IMR-90 (cell line): ENCODE measurements around the gene ATP1A1. TPM values are rescaled to one million over a fixed set of nuclear protein-coding genes. Genes with fewer than 3 reads are reported as not detected.

Experiments
- ATAC-seq: fragments of 200-7000 bp; cut with Tn5 transposase; 2 replicates; pipeline ENCODE4 v1.9.1; 2020; ENCODE audit warnings: low read depth, mild to moderate bottlenecking, moderate library complexity
- BruUV-seq: library from RNA; stranded (reverse); fragments of 400-500 nt; replicated peaks from 2 replicates; lab custom pipeline; 2021; lab: Mats Ljungman, UMichigan
- CTCF ChIA-PET: fragments of 300-600 bp; formaldehyde crosslinking; extraction: SDS; loops from one replicate; lab custom pipeline; 2021; ENCODE audit warnings: antibody characterized with exemption; lab: Yijun Ruan, JAX
- POLR2A ChIA-PET: fragments of 300-600 bp; sonication (Branson Sonifier 250); formaldehyde crosslinking; loops from one replicate; lab custom pipeline; 2022; ENCODE audit warnings: antibody characterized with exemption; ENCODE audit not compliant: unreplicated experiment; lab: Charles Lee
- DNase-seq: peaks from one replicate; pipeline ENCODE4 v3.0.0; 2013
- H2AFZ ChIP-seq: replicated peaks from 2 replicates; pipeline ENCODE3; 2013; ENCODE audit warnings: low read length, mild to moderate bottlenecking; ENCODE audit not compliant: poor library complexity
- H2AK5ac ChIP-seq: 2 replicates; pipeline ENCODE4 v1.6.1; 2013; ENCODE audit warnings: low read depth, low read length, inconsistent platforms
- H2AK9ac ChIP-seq: replicated peaks from 2 replicates; pipeline ENCODE3; 2013; ENCODE audit warnings: mild to moderate bottlenecking, low read depth, low read length, moderate library complexity; ENCODE audit not compliant: poor library complexity
- H2BK120ac ChIP-seq: 2 replicates; pipeline ENCODE4 v1.6.1; 2013; ENCODE audit warnings: low read depth, low read length, inconsistent platforms
- H2BK15ac ChIP-seq: 3 replicates; pipeline ENCODE4 v1.6.1; 2013; ENCODE audit warnings: low read depth, low read length, inconsistent platforms
- H2BK20ac ChIP-seq: 2 replicates; pipeline ENCODE4 v1.6.1; 2013; ENCODE audit warnings: low read depth, mild to moderate bottlenecking, inconsistent platforms, low read length, moderate library complexity
- H2BK5ac ChIP-seq: 2 replicates; pipeline ENCODE4 v1.6.1; 2013; ENCODE audit warnings: mild to moderate bottlenecking, low read depth, low read length, inconsistent platforms; ENCODE audit not compliant: poor library complexity, severe bottlenecking
- H3K14ac ChIP-seq: replicated peaks from 2 replicates; pipeline ENCODE4 v1.6.1; 2013; ENCODE audit warnings: low read depth, low read length, inconsistent platforms
- H3K18ac ChIP-seq: 2 replicates; pipeline ENCODE4 v1.6.1; 2013; ENCODE audit warnings: low read depth, low read length, control low read depth
- H3K23ac ChIP-seq: 2 replicates; pipeline ENCODE4 v1.6.1; 2013; ENCODE audit warnings: low read depth, low read length, inconsistent platforms
- H3K27ac ChIP-seq: 2 replicates; pipeline ENCODE4 v1.5.1; 2013; ENCODE audit warnings: mild to moderate bottlenecking, control low read depth, low read length; ENCODE audit not compliant: insufficient read depth
- H3K27me3 ChIP-seq: 2 replicates; pipeline ENCODE4 v1.6.1; 2013; ENCODE audit warnings: low read length; ENCODE audit not compliant: control insufficient read depth, insufficient read depth
- H3K36me3 ChIP-seq: 2 replicates; pipeline ENCODE4 v1.6.1; 2013; ENCODE audit warnings: low read length, mixed read lengths; ENCODE audit not compliant: control insufficient read depth, insufficient read depth
- H3K4ac ChIP-seq: 2 replicates; pipeline ENCODE4 v1.6.1; 2013; ENCODE audit warnings: low read depth, low read length, inconsistent platforms
- H3K4me1 ChIP-seq: 2 replicates; pipeline ENCODE4 v1.6.1; 2013; ENCODE audit warnings: low read length, mixed read lengths; ENCODE audit not compliant: control insufficient read depth, insufficient read depth
- H3K4me2 ChIP-seq: 2 replicates; pipeline ENCODE4 v1.6.1; 2013; ENCODE audit warnings: low read depth, mild to moderate bottlenecking, control low read depth, low read length, moderate library complexity
- H3K4me3 ChIP-seq: 2 replicates; pipeline ENCODE4 v1.5.1; 2013; ENCODE audit warnings: low read depth, mild to moderate bottlenecking, control low read depth, low read length, moderate library complexity; ENCODE audit not compliant: insufficient read depth
- H3K56ac ChIP-seq: 2 replicates; pipeline ENCODE4 v1.6.1; 2013; ENCODE audit warnings: low read length, inconsistent platforms; ENCODE audit not compliant: insufficient read depth; ENCODE audit errors: extremely low read depth
- H3K79me1 ChIP-seq, 2 experiments: 2 replicates each; pipeline ENCODE4 v1.6.1; 2013; ENCODE audit warnings: low read length in 2 of 2, inconsistent platforms in 1 of 2, low read depth in 1 of 2
- H3K9ac ChIP-seq: 2 replicates; pipeline ENCODE4 v1.6.1; 2013; ENCODE audit warnings: low read depth, low read length, control low read depth
- H3K9me1 ChIP-seq: 2 replicates; pipeline ENCODE4 v1.6.1; 2013; ENCODE audit warnings: low read length, inconsistent platforms; ENCODE audit not compliant: insufficient read depth
- H3K9me3 ChIP-seq: 2 replicates; pipeline ENCODE4 v1.6.1; 2013; ENCODE audit warnings: low read length; ENCODE audit not compliant: control insufficient read depth, insufficient read depth
- H4K20me1 ChIP-seq: 2 replicates; pipeline ENCODE4 v1.6.1; 2013; ENCODE audit warnings: low read length, inconsistent platforms; ENCODE audit not compliant: insufficient read depth
- H4K5ac ChIP-seq: 2 replicates; pipeline ENCODE4 v1.6.1; 2013; ENCODE audit warnings: mild to moderate bottlenecking, low read depth, low read length, control low read depth
- H4K8ac ChIP-seq, 2 experiments: 2 replicates each; pipeline ENCODE4 v1.6.1; 2013; ENCODE audit warnings: low read depth in 2 of 2, low read length in 2 of 2, control low read depth in 1 of 2, inconsistent platforms in 1 of 2
- H4K91ac ChIP-seq: 2 replicates; pipeline ENCODE4 v1.6.1; 2013; ENCODE audit warnings: low read depth, low read length, inconsistent platforms; ENCODE audit not compliant: insufficient read depth
- BHLHE40 ChIP-seq: fragments of 150-350 bp; IDR thresholded peaks from 2 replicates; pipeline ENCODE4 v1.6.1; 2016; ENCODE audit warnings: mild to moderate bottlenecking, low read depth, low read length
- CEBPB ChIP-seq: IDR thresholded peaks from 2 replicates; pipeline ENCODE4 v1.6.1; 2012; ENCODE audit warnings: low read depth, low read length, improper control_type of control experiment
- CHD1 ChIP-seq: IDR thresholded peaks from 2 replicates; pipeline ENCODE4 v1.6.1; 2012; ENCODE audit warnings: low read depth, low read length, improper control_type of control experiment
- ELK1 ChIP-seq: fragments of 150-350 bp; IDR thresholded peaks from 2 replicates; pipeline ENCODE4 v1.6.1; 2016; ENCODE audit warnings: low read depth, mild to moderate bottlenecking, low read length, moderate library complexity, borderline replicate concordance
- FOS ChIP-seq: fragments of 150-350 bp; IDR thresholded peaks from 2 replicates; pipeline ENCODE4 v1.6.1; 2016; ENCODE audit warnings: low read depth, low read length
- MAFK ChIP-seq: IDR thresholded peaks from 2 replicates; pipeline ENCODE4 v1.6.1; 2012; ENCODE audit warnings: low read depth, low read length, improper control_type of control experiment
- MAZ ChIP-seq: IDR thresholded peaks from 2 replicates; pipeline ENCODE4 v1.6.1; 2012; ENCODE audit warnings: low read depth, mild to moderate bottlenecking, low read length, improper control_type of control experiment, moderate library complexity, borderline replicate concordance
- MXI1 ChIP-seq: IDR thresholded peaks from 2 replicates; pipeline ENCODE4 v1.6.1; 2012; ENCODE audit warnings: low read depth, mild to moderate bottlenecking, low read length, moderate library complexity, borderline replicate concordance
- NFE2L2 ChIP-seq: fragments of 150-350 bp; IDR thresholded peaks from 2 replicates; pipeline ENCODE4 v1.6.1; 2016; ENCODE audit warnings: low read depth, mild to moderate bottlenecking, low read length
- POLR2A ChIP-seq: IDR thresholded peaks from 2 replicates; pipeline ENCODE4 v1.6.1; 2012; ENCODE audit warnings: mild to moderate bottlenecking, low read depth, low read length
- RAD21 ChIP-seq: IDR thresholded peaks from 2 replicates; pipeline ENCODE4 v1.6.1; 2012; ENCODE audit warnings: low read length, improper control_type of control experiment
- RCOR1 ChIP-seq: IDR thresholded peaks from 2 replicates; pipeline ENCODE4 v1.6.1; 2012; ENCODE audit warnings: mild to moderate bottlenecking, low read length, improper control_type of control experiment; ENCODE audit not compliant: insufficient replicate concordance
- RFX5 ChIP-seq: IDR thresholded peaks from 2 replicates; pipeline ENCODE4 v1.8.0; 2012; ENCODE audit warnings: low read depth, mild to moderate bottlenecking, low read length, moderate library complexity
- SMC3 ChIP-seq: fragments of 150-350 bp; IDR thresholded peaks from 2 replicates; pipeline ENCODE4 v1.6.1; 2016; ENCODE audit warnings: low read depth, mild to moderate bottlenecking, antibody characterized with exemption, low read length, moderate library complexity
- WGBS, 2 experiments: methylation state at CpG; one replicate each; pipeline versions ENCODE4 v1.1.5 to v1.1.7; 2013; ENCODE audit warnings: missing lambda C conversion rate in 2 of 2; ENCODE audit not compliant: insufficient read length in 1 of 2; ENCODE audit errors: extremely low coverage in 2 of 2; 5-methylcytosine and 5-hydroxymethylcytosine counted together
- dilution Hi-C: fragments of 300-500 bp; cut with HindIII; formaldehyde crosslinking; loops from one replicate; pipeline ENCODE4 v1.14.3; 2018; ENCODE audit warnings: low sequenced_read_pairs; ENCODE audit not compliant: unreplicated experiment
- in situ Hi-C: fragments of 300-500 bp; cut with MboI; formaldehyde crosslinking; loops from 3 replicates; pipeline ENCODE4 v1.14.3; 2019; ENCODE audit warnings: low sequenced_read_pairs, inconsistent platforms, mixed read lengths
- intact Hi-C: fragments of 100-400 bp; cut with micrococcal nuclease; formaldehyde crosslinking; loops from 2 replicates; pipeline ENCODE4 v1.10.0; 2022
- polyA plus RNA-seq, 3 experiments: library from polyadenylated mRNA; depleted of rRNA; stranded (reverse); fragments of >200 nt; gene quantifications; 2 replicates each; pipeline ENCODE4 v1.2.3, GENCODE V29; 2012; ENCODE audit warnings: low replicate concordance in 1 of 3
- total RNA-seq: library from RNA; depleted of rRNA; stranded (reverse); fragments of >200 nt; gene quantifications from 2 replicates; pipeline ENCODE4 v1.2.3, GENCODE V29; 2012
- TF ChIP-seq, protein P1 (sequence below): conservative IDR thresholded peaks from 2 replicates; pipeline ENCODE4 v1.5.1; 2012; ENCODE audit warnings: mild to moderate bottlenecking, low read depth, low read length, improper control_type of control experiment
- TF ChIP-seq, protein P2 (sequence below): fragments of 150-350 bp; IDR thresholded peaks from 2 replicates; pipeline ENCODE4 v1.6.1; 2017; ENCODE audit warnings: mild to moderate bottlenecking, antibody characterized with exemption, low read length, low read depth

Gene ATP1A1
- total and polyA plus RNA-seq, 2 of the 4 experiments (the other 2 are of a cell fraction): 116 to 125 TPM

- intact Hi-C loops: no loop called here
- Histone ChIP-seq H2BK20ac (no peak overlapping the region), H3K27ac (no peak overlapping the region), H3K18ac (no peak overlapping the region), H2AFZ (no peak overlapping the region), H2BK120ac (no peak overlapping the region), H4K5ac (no peak overlapping the region), H4K8ac (no peak overlapping the region), H3K4me1 (no peaks in the 10 kb centered on the region), H2BK5ac (no peak overlapping the region), H3K9ac (no peak overlapping the region), H4K91ac (no peak overlapping the region), H3K79me1 (no peaks in the 10 kb centered on the region), H3K4ac (no peak overlapping the region), H3K9me1 (no peaks in the 10 kb centered on the region), H2AK5ac (no peak overlapping the region), H3K56ac (no peak overlapping the region), H3K14ac (no peak overlapping the region), H2AK9ac (no peak overlapping the region), H3K27me3 (peaks cover 23% of the 10 kb centered on the region), H3K23ac (no peak overlapping the region), H3K4me3 (no peak overlapping the region), H4K20me1 (no peaks in the 10 kb centered on the region), H3K4me2 (no peak overlapping the region), H3K36me3 (no peaks in the 10 kb centered on the region), H3K9me3 (no peaks in the 10 kb centered on the region), H2BK15ac (no peak overlapping the region)
- ChIA-PET POLR2A (no interaction called here), CTCF (interaction anchor here (0.6 to 2.2 kb wide), 3 partner anchors 25 to 133 kb away, joined by 4 to 8 read pairs (median 4); no protein-coding TSS in a partner anchor)
- no peak for ATAC-seq
- DNase-seq: no peak
- in situ Hi-C loops: no loop called here
- TF ChIP-seq BHLHE40: no peak
- TF ChIP-seq SMC3: no peak
- TF ChIP-seq, protein P1, sequence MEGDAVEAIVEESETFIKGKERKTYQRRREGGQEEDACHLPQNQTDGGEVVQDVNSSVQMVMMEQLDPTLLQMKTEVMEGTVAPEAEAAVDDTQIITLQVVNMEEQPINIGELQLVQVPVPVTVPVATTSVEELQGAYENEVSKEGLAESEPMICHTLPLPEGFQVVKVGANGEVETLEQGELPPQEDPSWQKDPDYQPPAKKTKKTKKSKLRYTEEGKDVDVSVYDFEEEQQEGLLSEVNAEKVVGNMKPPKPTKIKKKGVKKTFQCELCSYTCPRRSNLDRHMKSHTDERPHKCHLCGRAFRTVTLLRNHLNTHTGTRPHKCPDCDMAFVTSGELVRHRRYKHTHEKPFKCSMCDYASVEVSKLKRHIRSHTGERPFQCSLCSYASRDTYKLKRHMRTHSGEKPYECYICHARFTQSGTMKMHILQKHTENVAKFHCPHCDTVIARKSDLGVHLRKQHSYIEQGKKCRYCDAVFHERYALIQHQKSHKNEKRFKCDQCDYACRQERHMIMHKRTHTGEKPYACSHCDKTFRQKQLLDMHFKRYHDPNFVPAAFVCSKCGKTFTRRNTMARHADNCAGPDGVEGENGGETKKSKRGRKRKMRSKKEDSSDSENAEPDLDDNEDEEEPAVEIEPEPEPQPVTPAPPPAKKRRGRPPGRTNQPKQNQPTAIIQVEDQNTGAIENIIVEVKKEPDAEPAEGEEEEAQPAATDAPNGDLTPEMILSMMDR: no peak
- no peak for TF ChIP-seq ELK1
- no peak for TF ChIP-seq MAZ
- TF ChIP-seq NFE2L2: no peak
- TF ChIP-seq CEBPB: no peak
- no peak for TF ChIP-seq RCOR1
- no peak for TF ChIP-seq MXI1
- TF ChIP-seq FOS: no peak
- TF ChIP-seq POLR2A: no peak
- TF ChIP-seq RAD21: no peak
- TF ChIP-seq MAFK: no peak
- no peak for TF ChIP-seq RFX5
- TF ChIP-seq CHD1: no peak
- TF ChIP-seq, protein P2, sequence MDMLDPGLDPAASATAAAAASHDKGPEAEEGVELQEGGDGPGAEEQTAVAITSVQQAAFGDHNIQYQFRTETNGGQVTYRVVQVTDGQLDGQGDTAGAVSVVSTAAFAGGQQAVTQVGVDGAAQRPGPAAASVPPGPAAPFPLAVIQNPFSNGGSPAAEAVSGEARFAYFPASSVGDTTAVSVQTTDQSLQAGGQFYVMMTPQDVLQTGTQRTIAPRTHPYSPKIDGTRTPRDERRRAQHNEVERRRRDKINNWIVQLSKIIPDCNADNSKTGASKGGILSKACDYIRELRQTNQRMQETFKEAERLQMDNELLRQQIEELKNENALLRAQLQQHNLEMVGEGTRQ: no peak
- BruUV-seq: no TSS peak
- dilution Hi-C loops: no loop called here
- WGBS, 2 experiments: no CpG with 5 or more reads among the region's 5 CpGs
Measured at GRCh38 chr1:116365857-116366256, 7.2 kb upstream of the ATP1A1 start.
